H1 (cell line): ENCODE results near the gene LCN12. TPM values are rescaled to one million over a fixed set of nuclear protein-coding genes. Genes with fewer than 3 reads are reported as not detected.

Experiments
- CTCF ChIA-PET: fragments of 300-600 bp; sonication (Branson Sonifier 250); formaldehyde crosslinking; loops from one replicate; lab custom pipeline; 2021; ENCODE audit not compliant: partially characterized antibody; lab: Charles Lee
- POLR2A ChIA-PET: fragments of 300-600 bp; sonication (Branson Sonifier 250); formaldehyde crosslinking; loops from one replicate; lab custom pipeline; 2021; ENCODE audit warnings: inconsistent platforms; ENCODE audit not compliant: partially characterized antibody; lab: Charles Lee
- DNase-seq, 2 experiments: peaks; one replicate each; pipeline versions ENCODE4 v3.0.0 to v3.0.0-alpha.2; 2010 to 2022; ENCODE audit warnings: low spot score in 2 of 2, low read depth in 1 of 2, mixed read lengths in 1 of 2
- FAIRE-seq: peaks from 2 replicates; lab custom pipeline; 2011; peaks lifted over from hg19 to GRCh38; lab: Jason Lieb, UNC
- H2AFZ ChIP-seq: 2 replicates; pipeline ENCODE4 v1.8.1; 2012; ENCODE audit warnings: low read length, inconsistent platforms
- H2AK5ac ChIP-seq: 2 replicates; pipeline ENCODE4 v1.6.1; 2013; ENCODE audit warnings: low read depth, low read length
- H2BK120ac ChIP-seq: replicated peaks from 2 replicates; pipeline ENCODE3; 2013; ENCODE audit warnings: low read depth, low read length, inconsistent platforms
- H2BK12ac ChIP-seq: 2 replicates; pipeline ENCODE4 v1.6.1; 2013; ENCODE audit warnings: low read depth, low read length
- H2BK15ac ChIP-seq: 2 replicates; pipeline ENCODE4 v1.6.1; 2013; ENCODE audit warnings: low read length
- H2BK20ac ChIP-seq: 2 replicates; pipeline ENCODE4 v1.6.1; 2013; ENCODE audit warnings: low read length
- H2BK5ac ChIP-seq: 2 replicates; pipeline ENCODE4 v1.6.1; 2013; ENCODE audit warnings: low read depth, low read length
- H3K14ac ChIP-seq: 2 replicates; pipeline ENCODE4 v1.6.1; 2013; ENCODE audit warnings: inconsistent platforms; ENCODE audit not compliant: insufficient read length
- H3K18ac ChIP-seq: 2 replicates; pipeline ENCODE4 v1.6.1; 2013; ENCODE audit warnings: low read length; ENCODE audit errors: extremely low read depth
- H3K23ac ChIP-seq: 2 replicates; pipeline ENCODE4 v1.6.1; 2013; ENCODE audit warnings: inconsistent platforms; ENCODE audit not compliant: insufficient read length
- H3K23me2 ChIP-seq: 2 replicates; pipeline ENCODE4 v1.6.1; 2013; ENCODE audit warnings: low read depth, low read length
- H3K27ac ChIP-seq: 2 replicates; pipeline ENCODE4 v1.6.1; 2011; ENCODE audit warnings: low read depth, low read length, inconsistent platforms
- H3K27me3 ChIP-seq, 4 experiments: replicated peaks in 1 of 4; 1 replicate in 1 of 4; 2 replicates in 3 of 4; pipeline versions ENCODE4 v1.6.1 to v1.8.1; 2011 to 2013; ENCODE audit warnings: low read length in 3 of 4, mild to moderate bottlenecking in 3 of 4, inconsistent platforms in 2 of 4, mixed read lengths in 2 of 4, moderate library complexity in 1 of 4; ENCODE audit not compliant: control insufficient read depth in 3 of 4, insufficient read depth in 3 of 4; ENCODE audit errors: extremely low read depth in 1 of 4
- H3K36me3 ChIP-seq, 4 experiments: 2 replicates each; pipeline versions ENCODE4 v1.6.1 to v1.8.1; 2011 to 2013; ENCODE audit warnings: mild to moderate bottlenecking in 4 of 4, low read length in 3 of 4, moderate library complexity in 2 of 4, control low read depth in 1 of 4, inconsistent platforms in 1 of 4; ENCODE audit not compliant: insufficient read depth in 4 of 4, control insufficient read depth in 2 of 4
- H3K4ac ChIP-seq: replicated peaks from 2 replicates; pipeline ENCODE3; 2013; ENCODE audit warnings: low read length, low read depth, mixed read lengths, inconsistent platforms; ENCODE audit not compliant: insufficient read length
- H3K4me1 ChIP-seq, 4 experiments: replicated peaks in 1 of 4; 1 replicate in 1 of 4; 2 replicates in 3 of 4; pipeline versions ENCODE4 v1.6.1 to v1.8.1; 2011 to 2013; ENCODE audit warnings: low read length in 3 of 4, inconsistent platforms in 2 of 4, mixed read lengths in 1 of 4; ENCODE audit not compliant: insufficient read depth in 4 of 4, control insufficient read depth in 3 of 4
- H3K4me2 ChIP-seq, 2 experiments: 2 replicates each; pipeline versions ENCODE4 v1.6.1 to v1.8.1; 2011 to 2013; ENCODE audit warnings: low read depth in 2 of 2, low read length in 2 of 2, control low read depth in 1 of 2, inconsistent platforms in 1 of 2, mild to moderate bottlenecking in 1 of 2; ENCODE audit not compliant: insufficient read depth in 1 of 2
- H3K4me3 ChIP-seq, 4 experiments: fragments of 200-600, 300-600 bp in 1 of 4; sonication (generic), shearing (Covaris generic), sonication (Bioruptor Twin) in 1 of 4; 2 replicates each; pipeline versions ENCODE4 v1.5.1 to v1.8.1; 2011 to 2016; ENCODE audit warnings: low read length in 4 of 4, low read depth in 3 of 4, control low read depth in 2 of 4, inconsistent platforms in 2 of 4, mild to moderate bottlenecking in 2 of 4, mixed read lengths in 1 of 4, moderate library complexity in 1 of 4; ENCODE audit not compliant: insufficient read depth in 2 of 4; ENCODE audit errors: extremely low read depth in 1 of 4
- H3K56ac ChIP-seq: replicated peaks from 2 replicates; pipeline ENCODE3; 2013; ENCODE audit warnings: low read depth, mild to moderate bottlenecking, mixed read lengths, low read length, inconsistent platforms; ENCODE audit not compliant: insufficient read length
- H3K79me1 ChIP-seq: 2 replicates; pipeline ENCODE4 v1.6.1; 2013; ENCODE audit warnings: low read depth, low read length, control low read depth
- H3K79me2 ChIP-seq, 2 experiments: 2 replicates each; pipeline versions ENCODE4 v1.6.1 to v1.8.1; 2012 to 2013; ENCODE audit warnings: low read length in 2 of 2, mild to moderate bottlenecking in 2 of 2, inconsistent platforms in 1 of 2; ENCODE audit not compliant: insufficient read depth in 2 of 2, control insufficient read depth in 1 of 2
- H3K9ac ChIP-seq, 4 experiments: replicated peaks in 1 of 4; 1 replicate in 1 of 4; 2 replicates in 3 of 4; pipeline versions ENCODE4 v1.6.1 to v1.8.1; 2011 to 2013; ENCODE audit warnings: low read depth in 3 of 4, low read length in 3 of 4, control low read depth in 2 of 4, mild to moderate bottlenecking in 2 of 4, moderate library complexity in 2 of 4, inconsistent platforms in 1 of 4; ENCODE audit errors: extremely low read depth in 1 of 4
- H3K9me3 ChIP-seq, 2 experiments: 2 replicates each; pipeline versions ENCODE4 v1.6.1 to v1.8.1; 2012 to 2013; ENCODE audit warnings: mild to moderate bottlenecking in 2 of 2, moderate library complexity in 2 of 2, control low read depth in 1 of 2, inconsistent platforms in 1 of 2, low read depth in 1 of 2, low read length in 1 of 2, mixed read lengths in 1 of 2; ENCODE audit not compliant: insufficient read depth in 2 of 2
- H4K20me1 ChIP-seq, 2 experiments: replicated peaks in 1 of 2; 2 replicates each; pipeline versions ENCODE3 to v1.8.1; 2011 to 2013; ENCODE audit warnings: inconsistent platforms in 2 of 2, low read length in 2 of 2, mild to moderate bottlenecking in 1 of 2; ENCODE audit not compliant: insufficient read depth in 2 of 2, control insufficient read depth in 1 of 2
- H4K5ac ChIP-seq: 2 replicates; pipeline ENCODE4 v1.6.1; 2013; ENCODE audit warnings: low read length, low read depth, mixed read lengths, inconsistent platforms; ENCODE audit not compliant: insufficient read length
- H4K8ac ChIP-seq: 2 replicates; pipeline ENCODE4 v1.8.0; 2013; ENCODE audit warnings: mild to moderate bottlenecking, moderate library complexity, low read length, inconsistent platforms; ENCODE audit not compliant: insufficient read depth; ENCODE audit errors: extremely low read depth
- H4K91ac ChIP-seq: replicated peaks from 2 replicates; pipeline ENCODE3; 2013; ENCODE audit warnings: low read length, mixed read lengths, inconsistent platforms; ENCODE audit not compliant: insufficient read length
- BACH1 ChIP-seq: IDR thresholded peaks from 2 replicates; pipeline ENCODE4 v1.6.1; 2012; ENCODE audit warnings: low read length, improper control_type of control experiment
- CBX8 ChIP-seq: fragments of 300-800, 300-1000 bp; sonication (generic); IDR thresholded peaks from 2 replicates; pipeline ENCODE4 v1.7.1; 2016; ENCODE audit warnings: low read depth, low read length, borderline replicate concordance
- CREB1 ChIP-seq: IDR thresholded peaks from 2 replicates; pipeline ENCODE4 v1.6.1; 2012; ENCODE audit warnings: inconsistent platforms
- HDAC2 ChIP-seq, 2 experiments: fragments of 300-600 bp in 1 of 2; sonication (generic) in 1 of 2; IDR thresholded peaks; 2 replicates each; pipeline ENCODE4 v1.6.1; 2011 to 2012; ENCODE audit warnings: low read depth in 2 of 2, low read length in 2 of 2, mild to moderate bottlenecking in 2 of 2, moderate library complexity in 2 of 2, borderline replicate concordance in 1 of 2, inconsistent platforms in 1 of 2
- POLR2AphosphoS5 ChIP-seq: IDR thresholded peaks from 2 replicates; pipeline ENCODE4 v1.6.1; 2011; ENCODE audit warnings: low read depth, low read length
- POU5F1 ChIP-seq: IDR thresholded peaks from 2 replicates; pipeline ENCODE4 v1.6.1; 2011; ENCODE audit warnings: low read depth, mild to moderate bottlenecking, low read length, moderate library complexity
- RNF2 ChIP-seq: fragments of 200-900, 300-1000 bp; sonication (generic); IDR thresholded peaks from 2 replicates; pipeline ENCODE4 v1.7.1; 2016; ENCODE audit warnings: borderline replicate concordance, low read depth, mild to moderate bottlenecking, antibody characterized with exemption, low read length; ENCODE audit not compliant: poor library complexity, severe bottlenecking; ENCODE audit errors: missing control alignments
- RXRA ChIP-seq: IDR thresholded peaks from 2 replicates; pipeline ENCODE4 v1.6.1; 2011; ENCODE audit warnings: low read depth, mild to moderate bottlenecking, low read length, moderate library complexity; ENCODE audit not compliant: insufficient read depth
- WGBS, 2 experiments: shearing (Covaris generic) in 1 of 2; methylation state at CpG; one replicate each; pipeline versions ENCODE4 v1.1.6 to v1.1.7; 2013 to 2015; ENCODE audit warnings: low lambda C conversion rate in 2 of 2, mixed read lengths in 2 of 2, inconsistent platforms in 1 of 2, low coverage in 1 of 2, missing lambda C conversion rate in 1 of 2; ENCODE audit not compliant: insufficient replicate concordance in 2 of 2, insufficient coverage in 1 of 2, insufficient read length in 1 of 2; ENCODE audit errors: extremely low coverage in 1 of 2, missing lambda C conversion rate in 1 of 2; 5-methylcytosine and 5-hydroxymethylcytosine counted together
- polyA plus RNA-seq, 7 experiments: library from polyadenylated mRNA; depleted of rRNA in 3 of 7; stranded (reverse) in 5 of 7; unstranded in 2 of 7; fragments of >200 nt in 5 of 7; fragments of 200-250 nt in 2 of 7; gene quantifications; 1 replicate in 5 of 7; 2 replicates in 1 of 7; 4 replicates in 1 of 7; pipeline versions ENCODE4 v1.2.1 to v1.2.3, GENCODE V29; 2011 to 2013; ENCODE audit warnings: missing spikeins in 2 of 7, mixed read lengths in 2 of 7
- total RNA-seq: library from RNA; stranded (reverse); fragmentation: NEBNext Ultra II Directional; extraction: Animal tissue kit (Norgen Biotek cat#: 25700); gene quantifications from 2 replicates; pipeline ENCODE4 v1.2.1, GENCODE V29; 2021
- TF ChIP-seq, protein P1 (sequence below): IDR thresholded peaks from 2 replicates; pipeline ENCODE4 v1.6.1; 2012; ENCODE audit warnings: inconsistent platforms
- TF ChIP-seq, protein P2 (sequence below): IDR thresholded peaks from 2 replicates; pipeline ENCODE4 v1.6.1; 2011; ENCODE audit warnings: low read depth, mild to moderate bottlenecking, low read length; ENCODE audit not compliant: insufficient read depth

LCN12 gene
- total and polyA plus RNA-seq, 2 of the 8 experiments (the other 6 are each of a cell fraction or from before 2014, with no cell fraction given), result 1.1 to 1.7 TPM

DNA sequence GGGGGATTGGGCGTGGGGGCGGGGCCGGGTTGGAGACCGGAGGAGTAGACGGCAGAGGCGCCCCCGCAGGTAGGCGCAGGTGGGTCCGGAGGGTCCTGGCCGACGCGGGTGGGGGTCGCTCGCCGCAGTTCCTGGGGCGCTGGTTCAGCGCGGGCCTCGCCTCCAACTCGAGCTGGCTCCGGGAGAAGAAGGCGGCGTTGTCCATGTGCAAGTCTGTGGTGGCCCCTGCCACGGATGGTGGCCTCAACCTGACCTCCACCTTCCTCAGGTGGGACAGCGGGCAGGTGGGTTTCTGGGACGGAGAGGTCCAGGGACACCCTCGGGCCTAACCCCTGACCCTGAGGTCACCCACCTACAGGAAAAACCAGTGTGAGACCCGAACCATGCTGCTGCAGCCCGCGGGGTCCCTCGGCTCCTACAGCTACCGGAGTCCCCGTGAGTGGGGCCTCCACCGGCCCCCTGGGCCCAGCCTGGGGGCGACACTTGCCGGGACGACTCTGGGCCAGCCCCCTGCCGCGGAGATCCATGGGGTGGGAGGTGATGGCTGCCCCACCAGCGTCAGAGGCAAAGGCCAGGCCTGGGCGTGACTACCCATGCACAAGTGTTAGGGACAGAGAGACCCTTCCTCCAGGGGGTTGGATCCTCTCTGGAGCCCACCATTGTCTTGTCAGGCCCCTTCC lies 26.9 kb downstream of the LCN12 start:
- H2BK12ac ChIP-seq, result no peak overlapping the region
- no peak overlapping the region for H3K56ac ChIP-seq
- no peak overlapping the region for H2AK5ac ChIP-seq
- H3K4ac ChIP-seq, result no peak overlapping the region
- H3K9me3 ChIP-seq, result no peaks in the 10 kb centered on the region
- peak overlapping the region; percentile 69 to 71 for H3K4me2 ChIP-seq
- CTCF ChIA-PET, result interaction anchor here (0.6 to 5.6 kb wide), 9 partner anchors 10 to 136 kb away, joined by 3 to 41 read pairs (median 5); partner anchors contain the start of gene PAXX
- no peak overlapping the region for H3K9ac ChIP-seq
- H3K4me1 ChIP-seq, result peaks cover 0 to 12% (median 5%) of the 10 kb centered on the region in 4 experiments; a peak in 5 of 7 replicates
- H3K4me3 ChIP-seq, result peak overlapping the region in 1 of 4 experiments; percentile 42; a peak in 1 of 8 replicates
- H3K79me1 ChIP-seq, result no peaks in the 10 kb centered on the region
- H3K14ac ChIP-seq, result no peak overlapping the region
- H4K8ac ChIP-seq, result peak overlapping the region; percentile 81; the same call in 1 of the 2 replicates
- no peak for FAIRE-seq
- peaks cover 10% of the 10 kb centered on the region; the same call in 1 of the 2 replicates for H3K23me2 ChIP-seq
- H2BK5ac ChIP-seq, result no peak overlapping the region
- 62% methylated on average over 23 of the region's 41 CpGs; no CpG with 5 or more reads in 1 of the 2 experiments for WGBS, 2 experiments
- H4K20me1 ChIP-seq, result peaks cover 0 to 3% of the 10 kb centered on the region in 2 experiments
- no peak overlapping the region for H3K27ac ChIP-seq
- H2BK20ac ChIP-seq, result no peak overlapping the region
- no peak overlapping the region for H2AFZ ChIP-seq
- peak overlapping the region; percentile 2 for H4K91ac ChIP-seq
- no peaks in the 10 kb centered on the region for H3K36me3 ChIP-seq
- no peak for DNase-seq
- H3K27me3 ChIP-seq, result peaks cover 0 to 11% (median 8%) of the 10 kb centered on the region in 4 experiments; a peak in 4 of 7 replicates
- no peak overlapping the region for H3K23ac ChIP-seq
- peak overlapping the region; percentile 61; the same call in 1 of the 2 replicates for H2BK15ac ChIP-seq
- peak overlapping the region; percentile 19; the same call in 1 of the 2 replicates for H3K18ac ChIP-seq
- H2BK120ac ChIP-seq, result no peak overlapping the region
- no peak overlapping the region for H4K5ac ChIP-seq
- POLR2A ChIA-PET, result interaction anchor here (0.9 to 1.0 kb wide), 2 partner anchors 17 to 19 kb away, joined by 3 read pairs; partner anchors contain the start of gene CLIC3
- H3K79me2 ChIP-seq, result no peaks in the 10 kb centered on the region
- no peak for TF ChIP-seq CBX8
- TF ChIP-seq, protein P1, sequence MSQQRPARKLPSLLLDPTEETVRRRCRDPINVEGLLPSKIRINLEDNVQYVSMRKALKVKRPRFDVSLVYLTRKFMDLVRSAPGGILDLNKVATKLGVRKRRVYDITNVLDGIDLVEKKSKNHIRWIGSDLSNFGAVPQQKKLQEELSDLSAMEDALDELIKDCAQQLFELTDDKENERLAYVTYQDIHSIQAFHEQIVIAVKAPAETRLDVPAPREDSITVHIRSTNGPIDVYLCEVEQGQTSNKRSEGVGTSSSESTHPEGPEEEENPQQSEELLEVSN, result no peak
- TF ChIP-seq BACH1, result no peak
- TF ChIP-seq RXRA, result no peak
- TF ChIP-seq POLR2AphosphoS5, result no peak
- no peak for TF ChIP-seq POU5F1
- TF ChIP-seq CREB1, result no peak
- TF ChIP-seq, protein P2, sequence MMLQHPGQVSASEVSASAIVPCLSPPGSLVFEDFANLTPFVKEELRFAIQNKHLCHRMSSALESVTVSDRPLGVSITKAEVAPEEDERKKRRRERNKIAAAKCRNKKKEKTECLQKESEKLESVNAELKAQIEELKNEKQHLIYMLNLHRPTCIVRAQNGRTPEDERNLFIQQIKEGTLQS, result no peak
- TF ChIP-seq RNF2, result no peak
- TF ChIP-seq HDAC2 (IDR thresholded peaks at IDR 0.05; ENCODE audit: borderline replicate concordance in 1 of 2, low read depth in 2 of 2, low read length in 2 of 2), result no peak
